ENCODE measurements around the gene AHCY.

GRCh38 chr20:34316196-34316814 is 13.2 kb upstream of the AHCY start:
- no peak for TF ChIP-seq CTCF (conservative IDR thresholded peaks at IDR 0.05 in 1 of 2, IDR thresholded peaks at IDR 0.05 in 1 of 2; ENCODE audit: extremely low read depth in 1 of 2, insufficient read depth in 1 of 2, low read depth in 1 of 2, low read length in 2 of 2)
- TF ChIP-seq EZH2 (IDR thresholded peaks at IDR 0.05; ENCODE audit: borderline replicate concordance, low read length): no peak

All from mammary epithelial cell (primary cell).